H9 (cell line): ENCODE results near the gene NPAS3. TPM values are rescaled to one million over a fixed set of nuclear protein-coding genes. Genes with fewer than 3 reads are reported as not detected.

Experiments used
- DNase-seq: peaks from one replicate; pipeline ENCODE4 v3.0.0-alpha.2; 2017
- H2AFZ ChIP-seq: one replicate; pipeline ENCODE4 v1.6.1; 2013; ENCODE audit warnings: mild to moderate bottlenecking, low read length, control low read depth, moderate library complexity
- H2AK5ac ChIP-seq: 2 replicates; pipeline ENCODE4 v1.6.1; 2013; ENCODE audit warnings: low read length, control low read depth, mixed read lengths; ENCODE audit not compliant: insufficient read length
- H2BK120ac ChIP-seq: one replicate; pipeline ENCODE4 v1.6.1; 2013; ENCODE audit warnings: low read depth, mild to moderate bottlenecking, low read length, control low read depth, inconsistent platforms; ENCODE audit not compliant: poor library complexity, severe bottlenecking
- H2BK12ac ChIP-seq: 2 replicates; pipeline ENCODE4 v1.6.1; 2013; ENCODE audit warnings: low read length, control low read depth, mixed read lengths, low read depth; ENCODE audit not compliant: insufficient read length
- H2BK15ac ChIP-seq: 2 replicates; pipeline ENCODE4 v1.6.1; 2013; ENCODE audit warnings: low read depth, low read length, control low read depth
- H2BK20ac ChIP-seq: one replicate; pipeline ENCODE4 v1.6.1; 2013; ENCODE audit warnings: low read depth, mild to moderate bottlenecking, low read length, control low read depth, inconsistent platforms; ENCODE audit not compliant: poor library complexity, severe bottlenecking
- H2BK5ac ChIP-seq: 2 replicates; pipeline ENCODE4 v1.6.1; 2013; ENCODE audit warnings: low read length, control low read depth, mixed read lengths; ENCODE audit not compliant: insufficient read length
- H3K14ac ChIP-seq: 2 replicates; pipeline ENCODE4 v1.6.1; 2013; ENCODE audit warnings: low read length, control low read depth; ENCODE audit not compliant: insufficient read depth
- H3K18ac ChIP-seq: 2 replicates; pipeline ENCODE4 v1.6.1; 2013; ENCODE audit warnings: low read depth, mild to moderate bottlenecking, mixed read lengths, low read length, control low read depth; ENCODE audit not compliant: insufficient read length
- H3K23ac ChIP-seq: 2 replicates; pipeline ENCODE4 v1.6.1; 2013; ENCODE audit warnings: low read length, control low read depth, mixed read lengths, low read depth; ENCODE audit not compliant: insufficient read length
- H3K23me2 ChIP-seq: 2 replicates; pipeline ENCODE4 v1.6.1; 2013; ENCODE audit warnings: low read depth, mild to moderate bottlenecking, mixed read lengths, low read length, control low read depth; ENCODE audit not compliant: insufficient read length, poor library complexity, severe bottlenecking
- H3K27ac ChIP-seq: 2 replicates; pipeline ENCODE4 v1.5.1; 2013; ENCODE audit warnings: low read length, control low read depth, mixed read lengths, low read depth; ENCODE audit not compliant: insufficient read length
- H3K27me3 ChIP-seq: 2 replicates; pipeline ENCODE4 v1.6.1; 2013; ENCODE audit warnings: low read length, control low read depth, inconsistent platforms; ENCODE audit not compliant: insufficient read depth
- H3K4ac ChIP-seq: 2 replicates; pipeline ENCODE4 v1.6.1; 2013; ENCODE audit warnings: low read depth, mild to moderate bottlenecking, control low read depth, inconsistent platforms, low read length, moderate library complexity
- H3K4me1 ChIP-seq: 2 replicates; pipeline ENCODE4 v1.6.1; 2013; ENCODE audit warnings: low read length, control low read depth, inconsistent platforms; ENCODE audit not compliant: insufficient read depth
- H3K4me2 ChIP-seq: 2 replicates; pipeline ENCODE4 v1.6.1; 2013; ENCODE audit warnings: low read length, control low read depth, mixed read lengths; ENCODE audit not compliant: insufficient read length, insufficient read depth
- H3K56ac ChIP-seq: 2 replicates; pipeline ENCODE4 v1.6.1; 2013; ENCODE audit warnings: low read depth, mild to moderate bottlenecking, mixed read lengths, low read length, control low read depth; ENCODE audit not compliant: insufficient read length
- H3K79me1 ChIP-seq: 2 replicates; pipeline ENCODE4 v1.6.1; 2013; ENCODE audit warnings: low read depth, mild to moderate bottlenecking, moderate library complexity, low read length, control low read depth, inconsistent platforms; ENCODE audit not compliant: insufficient read depth, poor library complexity, severe bottlenecking
- H3K79me2 ChIP-seq: 2 replicates; pipeline ENCODE4 v1.6.1; 2013; ENCODE audit warnings: low read length, control low read depth, inconsistent platforms; ENCODE audit not compliant: insufficient read depth
- H3K9ac ChIP-seq: 2 replicates; pipeline ENCODE4 v1.6.1; 2013; ENCODE audit warnings: low read length, control low read depth, mixed read lengths; ENCODE audit not compliant: insufficient read length; ENCODE audit errors: extremely low read depth
- H3K9me3 ChIP-seq: one replicate; pipeline ENCODE4 v1.6.1; 2013; ENCODE audit warnings: low read depth, low read length, inconsistent platforms; ENCODE audit not compliant: control insufficient read depth
- H3T11ph ChIP-seq: one replicate; pipeline ENCODE4 v1.6.1; 2013; ENCODE audit warnings: mild to moderate bottlenecking, low read length, control low read depth, inconsistent platforms
- H4K20me1 ChIP-seq: one replicate; pipeline ENCODE4 v1.6.1; 2013; ENCODE audit not compliant: control insufficient read depth, insufficient read length, insufficient read depth
- H4K5ac ChIP-seq: 2 replicates; pipeline ENCODE4 v1.6.1; 2013; ENCODE audit warnings: low read depth, mild to moderate bottlenecking, mixed read lengths, low read length, control low read depth; ENCODE audit not compliant: insufficient read length
- H4K8ac ChIP-seq: replicated peaks from 2 replicates; pipeline ENCODE4 v1.6.1; 2013; ENCODE audit warnings: low read length, control low read depth, mixed read lengths, low read depth; ENCODE audit not compliant: insufficient read length
- H4K91ac ChIP-seq: 2 replicates; pipeline ENCODE4 v1.6.1; 2013; ENCODE audit warnings: low read depth, mild to moderate bottlenecking, moderate library complexity, mixed read lengths, low read length, control low read depth; ENCODE audit not compliant: insufficient read length
- H3K27ac Mint-ChIP-seq, 3 experiments: 2 replicates in 2 of 3; 3 replicates in 1 of 3; pipeline ENCODE4 v1.8.0; 2020 to 2021; ENCODE audit warnings: mixed read lengths in 3 of 3, mild to moderate bottlenecking in 1 of 3, moderate library complexity in 1 of 3
- H3K27me3 Mint-ChIP-seq: 2 replicates; pipeline ENCODE4 v1.8.0; 2021; ENCODE audit warnings: low read depth, mild to moderate bottlenecking, moderate library complexity, mixed read lengths
- H3K36me3 Mint-ChIP-seq, 3 experiments: 2 replicates in 2 of 3; 3 replicates in 1 of 3; pipeline ENCODE4 v1.8.0; 2020 to 2021; ENCODE audit warnings: low read depth in 3 of 3, mixed read lengths in 3 of 3; ENCODE audit not compliant: insufficient read depth in 1 of 3
- H3K4me1 Mint-ChIP-seq, 2 experiments: 2 replicates each; pipeline ENCODE4 v1.8.0; 2020; ENCODE audit warnings: mixed read lengths in 2 of 2
- H3K4me3 Mint-ChIP-seq, 2 experiments: 2 replicates in 1 of 2; 3 replicates in 1 of 2; pipeline ENCODE4 v1.8.0; 2020 to 2021; ENCODE audit warnings: mild to moderate bottlenecking in 2 of 2, mixed read lengths in 2 of 2, moderate library complexity in 1 of 2
- H3K9me3 Mint-ChIP-seq, 2 experiments: 2 replicates in 1 of 2; 3 replicates in 1 of 2; pipeline ENCODE4 v1.8.0; 2020; ENCODE audit warnings: mild to moderate bottlenecking in 2 of 2, mixed read lengths in 2 of 2, moderate library complexity in 1 of 2
- WGBS: extraction: QIAGEN DNeasy Blood & Tissue Kit; methylation state at CpG from one replicate; pipeline ENCODE4 v1.1.7; 2013; ENCODE audit warnings: missing lambda C conversion rate, low lambda C conversion rate, mixed read lengths; ENCODE audit not compliant: insufficient read length; ENCODE audit errors: extremely low coverage; 5-methylcytosine and 5-hydroxymethylcytosine counted together
- total RNA-seq: library from RNA; stranded (reverse); gene quantifications from 2 replicates; pipeline ENCODE4 v1.2.1, GENCODE V29; 2021
- TF ChIP-seq, protein P1 (sequence below): fragments of 200-600 bp; sonication (generic); conservative IDR thresholded peaks from 3 replicates; pipeline ENCODE4 v1.8.0; 2021; ENCODE audit warnings: antibody characterized with exemption, mild to moderate bottlenecking

Gene NPAS3
- total RNA-seq, 1 experiment from 2014 or later: 0.17 TPM

DNA sequence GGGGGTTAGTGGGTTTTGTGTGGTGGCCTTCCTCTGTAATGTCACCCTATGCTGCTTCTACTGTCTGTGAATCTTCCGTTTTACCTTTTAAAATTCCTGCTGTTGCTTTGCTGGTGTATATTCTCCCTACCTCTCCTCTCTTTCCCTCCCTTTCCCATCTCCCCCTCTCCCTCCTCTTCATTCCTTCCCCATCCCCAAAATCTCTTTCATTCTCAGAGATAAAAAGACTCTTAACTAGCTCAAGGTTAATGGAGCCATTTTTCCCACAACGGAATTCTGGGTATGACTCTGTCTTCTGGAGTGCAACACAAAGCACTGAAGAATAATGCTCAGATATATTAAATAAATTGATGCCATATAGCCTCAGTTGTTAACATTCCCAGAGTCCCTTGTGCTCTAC is 864.1 kb downstream of the NPAS3 start:
- no CpG with 5 or more reads among the region's 2 CpGs for WGBS
- H3K36me3 Mint-ChIP-seq: peaks cover 0 to 2% (median 0%) of the 10 kb centered on the region in 3 experiments; a peak in 3 of 7 replicates
- no peak overlapping the region for H2BK5ac ChIP-seq
- H3K14ac ChIP-seq: no peak overlapping the region
- H3K79me1 ChIP-seq: no peaks in the 10 kb centered on the region
- H3K4me1 Mint-ChIP-seq: peaks cover 10 to 15% of the 10 kb centered on the region in 2 experiments
- H3K18ac ChIP-seq: no peak overlapping the region
- H3K4ac ChIP-seq: no peak overlapping the region
- no peak overlapping the region for H2BK20ac ChIP-seq
- H2AFZ ChIP-seq: no peak overlapping the region
- no peak overlapping the region for H4K5ac ChIP-seq
- DNase-seq: no peak
- H3K27me3 ChIP-seq: no peaks in the 10 kb centered on the region
- H3K27ac ChIP-seq: no peak overlapping the region
- no peak overlapping the region for H3K9ac ChIP-seq
- H2AK5ac ChIP-seq: no peak overlapping the region
- H3K4me3 Mint-ChIP-seq: no peak overlapping the region
- TF ChIP-seq, protein P1, sequence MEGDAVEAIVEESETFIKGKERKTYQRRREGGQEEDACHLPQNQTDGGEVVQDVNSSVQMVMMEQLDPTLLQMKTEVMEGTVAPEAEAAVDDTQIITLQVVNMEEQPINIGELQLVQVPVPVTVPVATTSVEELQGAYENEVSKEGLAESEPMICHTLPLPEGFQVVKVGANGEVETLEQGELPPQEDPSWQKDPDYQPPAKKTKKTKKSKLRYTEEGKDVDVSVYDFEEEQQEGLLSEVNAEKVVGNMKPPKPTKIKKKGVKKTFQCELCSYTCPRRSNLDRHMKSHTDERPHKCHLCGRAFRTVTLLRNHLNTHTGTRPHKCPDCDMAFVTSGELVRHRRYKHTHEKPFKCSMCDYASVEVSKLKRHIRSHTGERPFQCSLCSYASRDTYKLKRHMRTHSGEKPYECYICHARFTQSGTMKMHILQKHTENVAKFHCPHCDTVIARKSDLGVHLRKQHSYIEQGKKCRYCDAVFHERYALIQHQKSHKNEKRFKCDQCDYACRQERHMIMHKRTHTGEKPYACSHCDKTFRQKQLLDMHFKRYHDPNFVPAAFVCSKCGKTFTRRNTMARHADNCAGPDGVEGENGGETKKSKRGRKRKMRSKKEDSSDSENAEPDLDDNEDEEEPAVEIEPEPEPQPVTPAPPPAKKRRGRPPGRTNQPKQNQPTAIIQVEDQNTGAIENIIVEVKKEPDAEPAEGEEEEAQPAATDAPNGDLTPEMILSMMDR: no peak
- no peaks in the 10 kb centered on the region for H4K20me1 ChIP-seq
- H2BK12ac ChIP-seq: no peak overlapping the region
- no peak overlapping the region for H3T11ph ChIP-seq
- no peak overlapping the region for H3K56ac ChIP-seq
- H3K4me2 ChIP-seq: no peak overlapping the region
- no peak overlapping the region for H3K23ac ChIP-seq
- H3K9me3 ChIP-seq: no peaks in the 10 kb centered on the region
- no peaks in the 10 kb centered on the region for H3K27me3 Mint-ChIP-seq
- H3K4me1 ChIP-seq: no peaks in the 10 kb centered on the region
- no peak overlapping the region for H4K8ac ChIP-seq
- no peak overlapping the region for H4K91ac ChIP-seq
- H3K27ac Mint-ChIP-seq: no peak overlapping the region
- H2BK120ac ChIP-seq: no peak overlapping the region
- H3K9me3 Mint-ChIP-seq: no peaks in the 10 kb centered on the region
- no peaks in the 10 kb centered on the region for H3K23me2 ChIP-seq
- H3K79me2 ChIP-seq: no peaks in the 10 kb centered on the region
- no peak overlapping the region for H2BK15ac ChIP-seq
